GM18507 (cell line): ENCODE data around the gene ACOT2.
A peak's percentile ranks its signal among the peaks of the same experiment; 100 is the strongest.
"Not testable (repeated sequence)": the region's sequence is repeated elsewhere in the genome, so short reads cannot be mapped to it uniquely, and the experiment has no call there.

ENCODE experiments used
- DNase-seq: peaks from one replicate; pipeline ENCODE4 v3.0.0; 2011; ENCODE audit warnings: low read depth; ENCODE audit not compliant: insufficient read length; ENCODE audit errors: extremely low spot score
- FAIRE-seq: peaks from 2 replicates; lab custom pipeline; 2011; peaks lifted over from hg19 to GRCh38; lab: Jason Lieb, UNC

ACOT2 gene, protein sequence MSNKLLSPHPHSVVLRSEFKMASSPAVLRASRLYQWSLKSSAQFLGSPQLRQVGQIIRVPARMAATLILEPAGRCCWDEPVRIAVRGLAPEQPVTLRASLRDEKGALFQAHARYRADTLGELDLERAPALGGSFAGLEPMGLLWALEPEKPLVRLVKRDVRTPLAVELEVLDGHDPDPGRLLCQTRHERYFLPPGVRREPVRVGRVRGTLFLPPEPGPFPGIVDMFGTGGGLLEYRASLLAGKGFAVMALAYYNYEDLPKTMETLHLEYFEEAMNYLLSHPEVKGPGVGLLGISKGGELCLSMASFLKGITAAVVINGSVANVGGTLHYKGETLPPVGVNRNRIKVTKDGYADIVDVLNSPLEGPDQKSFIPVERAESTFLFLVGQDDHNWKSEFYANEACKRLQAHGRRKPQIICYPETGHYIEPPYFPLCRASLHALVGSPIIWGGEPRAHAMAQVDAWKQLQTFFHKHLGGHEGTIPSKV

DNA sequence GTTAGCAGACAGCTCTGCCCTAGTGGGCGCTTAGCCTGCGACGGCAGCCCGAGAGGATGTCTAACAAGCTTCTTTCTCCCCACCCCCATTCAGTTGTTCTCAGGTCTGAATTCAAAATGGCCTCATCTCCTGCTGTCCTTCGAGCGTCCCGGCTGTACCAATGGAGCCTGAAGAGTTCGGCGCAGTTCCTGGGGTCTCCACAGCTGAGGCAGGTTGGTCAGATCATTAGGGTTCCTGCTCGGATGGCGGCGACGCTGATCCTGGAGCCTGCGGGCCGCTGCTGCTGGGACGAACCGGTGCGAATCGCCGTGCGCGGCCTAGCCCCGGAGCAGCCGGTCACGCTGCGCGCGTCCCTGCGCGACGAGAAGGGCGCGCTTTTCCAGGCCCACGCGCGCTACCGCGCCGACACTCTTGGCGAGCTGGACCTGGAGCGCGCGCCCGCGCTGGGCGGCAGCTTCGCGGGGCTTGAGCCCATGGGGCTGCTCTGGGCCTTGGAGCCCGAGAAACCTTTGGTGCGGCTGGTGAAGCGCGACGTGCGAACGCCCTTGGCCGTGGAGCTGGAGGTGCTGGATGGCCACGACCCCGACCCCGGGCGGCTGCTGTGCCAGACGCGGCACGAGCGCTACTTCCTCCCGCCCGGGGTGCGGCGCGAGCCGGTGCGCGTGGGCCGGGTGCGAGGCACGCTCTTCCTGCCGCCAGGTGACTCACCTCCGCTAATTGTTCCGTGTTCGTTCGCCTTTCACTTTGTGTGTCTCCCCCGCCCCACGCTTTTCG, at the start of gene ACOT2:
Gene ACOT2, plus strand, starts transcription at position 29 of the 774 bp plus-strand sequence. Its CDS starts 28 bp downstream, at position 57.
- FAIRE-seq: peak; percentile 61
- DNase-seq: peak; percentile 58

DNA sequence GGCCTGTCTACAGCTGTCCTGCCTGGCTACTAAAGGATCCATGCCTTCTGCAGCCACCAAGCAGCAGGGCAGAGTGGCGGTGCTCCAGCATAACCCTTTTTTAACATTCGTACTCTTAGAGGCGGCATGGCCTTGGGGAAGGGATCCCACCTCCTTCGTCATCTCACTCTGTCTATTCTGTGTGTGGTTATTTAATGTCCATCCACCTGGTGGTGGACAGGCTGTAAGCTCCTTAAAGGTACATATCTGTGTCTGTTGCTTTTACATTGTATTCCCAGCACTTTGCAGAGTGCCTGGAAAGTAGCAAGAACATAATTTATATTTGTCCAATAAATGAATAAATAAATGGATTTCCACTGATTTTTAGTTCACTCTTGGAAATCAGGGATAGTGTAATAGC, 47.8 kb upstream of the ACOT2 start:
- FAIRE-seq (no peak), DNase-seq (no peak)

- FAIRE-seq: no peak
Observed at GRCh38 chr14:73524493-73524892, 44.5 kb upstream of the ACOT2 start.

DNA sequence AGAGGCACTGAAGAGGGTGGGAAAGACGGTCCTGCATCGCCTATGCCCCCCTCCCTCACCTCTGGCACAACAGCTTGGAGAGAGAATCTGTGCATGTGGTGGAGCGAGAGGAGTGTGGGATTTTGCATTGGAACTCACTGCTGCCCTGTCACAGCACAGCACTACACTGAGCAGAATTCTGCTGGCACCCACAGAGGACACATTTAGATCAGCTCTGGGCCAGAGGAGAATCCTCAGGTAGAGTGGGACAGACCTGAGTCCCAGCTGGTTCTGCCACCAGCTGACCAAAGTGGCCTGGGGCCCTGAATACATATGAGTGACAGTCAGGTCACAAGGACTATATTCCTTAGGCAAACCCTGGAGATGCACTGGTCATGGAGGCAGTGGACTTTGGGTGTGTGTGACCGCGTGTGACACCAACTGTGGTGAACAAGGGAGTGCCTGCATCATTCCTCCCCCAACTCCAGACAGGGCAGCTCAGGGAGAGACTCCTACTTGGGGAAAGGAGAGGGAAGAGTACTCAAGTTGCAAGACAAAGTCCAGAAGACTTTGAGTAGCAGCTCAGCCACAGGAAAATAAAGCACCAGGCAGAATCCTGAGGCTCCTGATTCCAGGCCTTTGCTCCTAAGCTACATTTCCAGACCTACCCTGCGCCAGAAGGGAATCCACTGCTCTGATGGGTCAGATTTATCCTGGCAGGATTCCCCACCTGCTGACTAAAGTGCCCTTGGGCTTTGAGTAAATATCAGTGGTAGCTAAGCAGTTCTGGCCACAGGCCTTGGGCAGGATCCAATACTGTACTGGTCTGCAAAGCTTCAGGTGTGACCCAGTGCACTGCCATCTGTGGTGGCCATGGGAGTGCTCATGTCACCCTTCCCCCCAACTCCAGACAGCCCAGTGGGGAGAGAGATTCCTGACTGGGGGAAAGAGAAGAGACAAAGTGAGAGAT, 42.7 kb upstream of the ACOT2 start:
- DNase-seq: no peak
- no peak for FAIRE-seq

More at GRCh38 chr14:73524493-73524892, 44.5 kb upstream of the ACOT2 start:
- DNase-seq: no peak

GRCh38 chr14:73529356-73529755, 39.7 kb upstream of the ACOT2 start:
- not testable (repeated sequence) for DNase-seq, FAIRE-seq

DNA sequence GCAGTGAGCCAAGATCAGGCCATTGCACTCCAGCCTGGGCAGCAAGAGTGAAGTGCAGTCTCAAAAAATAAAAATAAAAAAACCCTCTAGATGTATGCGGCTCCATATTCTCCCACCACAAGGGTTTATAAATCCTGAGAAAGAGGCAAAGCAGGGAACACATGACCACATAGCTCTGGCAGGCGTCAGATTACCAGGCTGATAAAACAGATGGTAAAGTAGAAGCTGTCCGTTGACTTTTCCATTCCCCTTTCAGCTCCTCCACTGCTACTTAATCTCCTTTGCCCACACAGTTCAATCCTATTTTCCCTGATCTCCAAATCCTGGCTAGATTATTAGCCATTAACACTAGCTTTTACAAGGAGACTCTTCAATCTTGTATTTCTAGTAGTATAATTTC, 37.0 kb upstream of the ACOT2 start:
- not testable (repeated sequence) for FAIRE-seq

DNA sequence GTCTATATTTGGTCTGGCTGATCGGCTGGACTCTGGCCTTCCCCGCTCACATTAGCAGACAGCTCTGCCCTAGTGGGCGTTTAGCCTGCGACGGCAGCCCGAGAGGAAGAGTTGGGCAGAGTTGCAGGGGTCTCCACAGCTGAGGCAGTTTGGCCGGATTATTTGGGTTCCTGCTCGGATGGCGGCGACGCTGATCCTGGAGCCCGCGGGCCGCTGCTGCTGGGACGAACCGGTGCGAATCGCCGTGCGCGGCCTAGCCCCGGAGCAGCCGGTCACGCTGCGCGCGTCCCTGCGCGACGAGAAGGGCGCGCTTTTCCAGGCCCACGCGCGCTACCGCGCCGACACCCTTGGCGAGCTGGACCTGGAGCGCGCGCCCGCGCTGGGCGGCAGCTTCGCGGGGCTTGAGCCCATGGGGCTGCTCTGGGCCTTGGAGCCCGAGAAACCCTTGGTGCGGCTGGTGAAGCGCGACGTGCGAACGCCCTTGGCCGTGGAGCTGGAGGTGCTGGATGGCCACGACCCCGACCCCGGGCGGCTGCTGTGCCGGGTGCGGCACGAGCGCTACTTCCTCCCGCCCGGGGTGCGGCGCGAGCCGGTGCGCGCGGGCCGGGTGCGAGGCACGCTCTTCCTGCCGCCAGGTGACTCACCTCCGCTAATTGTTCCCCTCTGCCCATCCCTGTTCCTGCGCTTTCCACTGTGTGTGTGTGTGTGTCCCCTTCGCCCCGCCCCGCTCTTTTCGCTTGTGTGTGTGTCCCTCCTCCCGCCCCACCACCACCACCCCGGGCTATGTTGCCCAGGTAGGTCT, 31.6 kb upstream of the ACOT2 start:
- not testable (repeated sequence) for FAIRE-seq, DNase-seq

More for the DNA sequence above, 37.0 kb upstream of the ACOT2 start:
- DNase-seq: not testable (repeated sequence)

- FAIRE-seq, DNase-seq: not testable (repeated sequence)
Observed at GRCh38 chr14:73539017-73539416, 30.0 kb upstream of the ACOT2 start.

DNA sequence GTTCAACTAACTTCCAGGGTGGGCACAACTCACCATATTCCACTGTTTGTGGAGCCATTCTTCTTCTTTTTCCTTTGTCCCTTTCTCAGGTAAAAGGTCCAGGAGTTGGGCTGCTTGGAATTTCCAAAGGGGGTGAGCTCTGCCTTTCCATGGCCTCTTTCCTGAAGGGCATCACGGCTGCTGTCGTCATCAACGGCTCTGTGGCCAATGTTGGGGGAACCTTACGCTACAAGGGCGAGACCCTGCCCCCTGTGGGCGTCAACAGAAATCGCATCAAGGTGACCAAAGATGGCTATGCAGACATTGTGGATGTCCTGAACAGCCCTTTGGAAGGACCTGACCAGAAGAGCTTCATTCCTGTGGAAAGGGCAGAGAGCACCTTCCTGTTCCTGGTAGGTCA, 26.1 kb upstream of the ACOT2 start:
- FAIRE-seq: peak; percentile 57
- DNase-seq: not testable (repeated sequence)

GRCh38 chr14:73545353-73545752, 23.7 kb upstream of the ACOT2 start:
- FAIRE-seq, DNase-seq: not testable (repeated sequence)

DNA sequence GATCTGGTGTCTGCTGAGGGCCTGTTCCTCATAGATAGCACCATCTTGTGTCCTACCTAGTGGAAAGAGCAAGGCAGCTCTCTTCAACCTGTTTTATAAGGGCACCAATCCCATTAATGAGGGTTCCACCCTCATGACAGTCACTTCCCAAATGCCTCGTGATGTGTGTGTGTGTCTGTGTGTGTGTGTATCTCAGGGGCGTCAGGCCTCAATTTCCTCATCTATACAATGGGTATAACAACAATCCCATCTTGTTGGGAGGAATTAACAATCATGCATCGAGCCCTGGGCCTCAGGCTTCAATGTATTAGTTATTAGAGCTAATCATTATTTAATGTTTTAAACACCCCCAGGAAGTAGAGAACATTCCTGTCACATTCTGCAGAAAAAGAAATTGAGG, 19.9 kb upstream of the ACOT2 start:
- DNase-seq, FAIRE-seq: not testable (repeated sequence)

DNA sequence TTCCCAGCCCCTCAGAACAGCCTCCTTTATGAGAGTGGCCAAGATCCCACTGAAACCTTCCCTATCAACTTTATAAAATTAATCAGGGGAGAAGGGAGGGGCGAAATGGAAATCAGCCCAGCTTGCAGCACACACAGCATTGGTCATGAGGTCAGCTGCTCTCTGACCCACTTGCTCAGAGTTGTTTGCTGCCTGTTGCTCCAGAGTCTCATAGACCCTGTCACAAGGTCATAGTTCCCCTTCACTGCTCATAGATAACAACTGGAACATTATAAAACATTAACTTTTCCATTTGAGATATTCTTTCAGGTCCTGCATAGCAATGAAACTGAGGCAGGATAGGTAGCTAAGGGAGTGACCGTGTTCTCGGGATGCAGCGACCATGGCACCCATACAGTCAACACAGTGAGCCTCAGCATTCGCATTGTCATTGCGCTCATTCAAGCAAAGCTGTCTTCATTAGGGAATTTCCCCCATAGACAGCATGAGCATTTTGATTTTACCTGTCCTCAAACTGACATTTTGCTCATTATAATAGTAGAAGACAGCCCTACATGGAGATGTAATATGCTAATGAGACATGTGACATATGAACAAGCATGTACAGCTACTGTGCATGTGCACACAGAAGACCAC, 19.0 kb upstream of the ACOT2 start:
- FAIRE-seq: peak; percentile 26
- DNase-seq: not testable (repeated sequence)

- no peak for FAIRE-seq
- DNase-seq: no peak
Observed at GRCh38 chr14:73553845-73554244, 15.2 kb upstream of the ACOT2 start.

DNA sequence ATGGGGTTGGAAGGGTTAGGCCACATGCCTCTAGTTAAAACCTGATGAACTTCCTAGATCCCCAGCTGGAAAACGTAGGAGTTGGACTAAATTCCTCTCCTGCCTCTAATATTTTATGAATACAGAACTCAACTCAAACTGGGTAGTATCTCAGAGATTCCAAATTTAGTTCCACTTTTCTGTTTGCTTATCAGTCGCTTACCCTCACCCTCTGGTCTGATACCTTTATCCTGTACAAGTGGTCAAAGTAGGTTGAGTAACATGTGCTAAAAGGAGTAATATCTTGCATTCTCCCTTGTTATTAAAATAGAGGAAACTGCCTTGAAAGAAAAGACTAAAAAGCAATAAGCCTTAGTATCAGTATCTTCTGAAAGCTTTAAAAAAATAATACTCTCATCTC, 11.8 kb upstream of the ACOT2 start:
- DNase-seq, FAIRE-seq: not testable (repeated sequence)

DNA sequence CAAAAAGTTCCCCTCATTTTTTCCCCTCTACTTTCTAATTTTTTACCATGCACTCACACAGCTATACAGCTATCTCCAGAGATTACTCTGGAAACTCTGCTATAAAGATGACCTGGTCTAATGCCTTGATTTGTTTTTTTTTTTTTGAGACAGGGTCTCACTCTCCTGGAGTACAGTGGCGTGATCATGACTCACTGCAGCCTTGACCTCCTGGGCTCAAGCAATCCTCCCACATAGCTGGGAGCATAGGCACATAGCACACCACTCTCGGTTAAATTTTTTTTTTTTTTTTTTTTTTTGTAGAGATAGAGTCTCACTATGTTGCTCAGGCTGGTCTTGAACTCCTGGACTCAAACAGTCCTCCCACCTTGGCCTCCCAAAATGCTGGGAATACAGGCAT, 10.8 kb upstream of the ACOT2 start:
- FAIRE-seq: not testable (repeated sequence)

DNA sequence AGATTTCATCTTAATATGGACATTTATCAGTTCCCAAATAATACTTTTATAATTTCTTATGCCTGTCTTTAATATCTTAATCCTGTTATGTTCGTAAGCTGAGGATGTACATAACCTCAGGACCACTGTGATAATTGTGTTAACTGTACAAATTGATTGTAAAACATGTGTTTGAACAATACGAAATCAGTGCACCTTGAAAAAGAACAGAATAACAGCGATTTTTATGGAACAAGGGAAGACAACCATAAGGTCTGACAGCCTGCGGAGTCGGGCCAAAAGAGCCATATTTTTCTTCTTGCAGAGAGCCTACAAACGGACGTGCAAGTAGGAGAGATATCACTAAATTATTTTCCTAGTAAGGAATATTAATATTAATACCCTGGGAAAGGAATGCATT, 6.8 kb upstream of the ACOT2 start:
- not testable (repeated sequence) for FAIRE-seq

More for the DNA sequence above, 10.8 kb upstream of the ACOT2 start:
- DNase-seq: not testable (repeated sequence)

GRCh38 chr14:73562696-73563095, 6.3 kb upstream of the ACOT2 start:
- DNase-seq, FAIRE-seq: not testable (repeated sequence)

More for the DNA sequence above, 6.8 kb upstream of the ACOT2 start:
- DNase-seq: not testable (repeated sequence)

- not testable (repeated sequence) for DNase-seq, FAIRE-seq
Observed at GRCh38 chr14:73566431-73566830, 2.6 kb upstream of the ACOT2 start.
